Endothelial cell of umbilical vein (primary cell): ENCODE results near the gene ATP10B.

Experiments used
- EZH2 ChIP-seq: IDR thresholded peaks from 2 replicates; pipeline ENCODE4 v1.6.1; 2012; ENCODE audit warnings: borderline replicate concordance, low read depth, mild to moderate bottlenecking, moderate library complexity, low read length, inconsistent platforms; ENCODE audit not compliant: severe bottlenecking
- TF ChIP-seq, protein P1 (sequence below), 2 donors: IDR thresholded peaks; 1 replicate in 1 of 2; 2 replicates in 1 of 2; pipeline ENCODE4 v1.5.1; 2011; ENCODE audit warnings: low read length in 2 of 2, mild to moderate bottlenecking in 2 of 2, moderate library complexity in 2 of 2, control low read depth in 1 of 2, inconsistent platforms in 1 of 2, low read depth in 1 of 2; ENCODE audit not compliant: insufficient read depth in 1 of 2; ENCODE audit errors: extremely low read depth in 1 of 2

DNA sequence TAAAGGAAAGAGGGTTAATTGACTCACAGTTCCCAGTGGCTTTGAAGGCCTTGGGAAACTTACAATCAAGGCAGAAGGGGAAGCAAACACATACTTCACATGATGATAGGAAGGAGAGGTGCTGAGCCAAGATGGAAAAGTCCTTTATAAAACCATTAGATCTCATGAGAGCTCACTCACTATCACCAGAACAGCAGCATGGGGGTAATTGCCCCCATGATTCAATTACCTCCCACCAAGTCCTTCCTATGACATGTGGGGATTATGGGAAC, 330.7 kb downstream of the ATP10B start:
- TF ChIP-seq, protein P1, sequence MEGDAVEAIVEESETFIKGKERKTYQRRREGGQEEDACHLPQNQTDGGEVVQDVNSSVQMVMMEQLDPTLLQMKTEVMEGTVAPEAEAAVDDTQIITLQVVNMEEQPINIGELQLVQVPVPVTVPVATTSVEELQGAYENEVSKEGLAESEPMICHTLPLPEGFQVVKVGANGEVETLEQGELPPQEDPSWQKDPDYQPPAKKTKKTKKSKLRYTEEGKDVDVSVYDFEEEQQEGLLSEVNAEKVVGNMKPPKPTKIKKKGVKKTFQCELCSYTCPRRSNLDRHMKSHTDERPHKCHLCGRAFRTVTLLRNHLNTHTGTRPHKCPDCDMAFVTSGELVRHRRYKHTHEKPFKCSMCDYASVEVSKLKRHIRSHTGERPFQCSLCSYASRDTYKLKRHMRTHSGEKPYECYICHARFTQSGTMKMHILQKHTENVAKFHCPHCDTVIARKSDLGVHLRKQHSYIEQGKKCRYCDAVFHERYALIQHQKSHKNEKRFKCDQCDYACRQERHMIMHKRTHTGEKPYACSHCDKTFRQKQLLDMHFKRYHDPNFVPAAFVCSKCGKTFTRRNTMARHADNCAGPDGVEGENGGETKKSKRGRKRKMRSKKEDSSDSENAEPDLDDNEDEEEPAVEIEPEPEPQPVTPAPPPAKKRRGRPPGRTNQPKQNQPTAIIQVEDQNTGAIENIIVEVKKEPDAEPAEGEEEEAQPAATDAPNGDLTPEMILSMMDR (IDR thresholded peaks at IDR 0.05; ENCODE audit: extremely low read depth in 1 of 2, insufficient read depth in 1 of 2, low read depth in 1 of 2, low read length in 2 of 2): no peak
- TF ChIP-seq EZH2: no peak
